ENCODE data around the gene MPP3. TPM values are rescaled to one million over a fixed set of nuclear protein-coding genes. Genes with fewer than 3 reads are reported as not detected.

Gene MPP3
- total and polyA plus RNA-seq, 2 donors (not counting 1 experiment from before 2014, with no cell fraction given) = 0.16 TPM; not detected in 1

DNA sequence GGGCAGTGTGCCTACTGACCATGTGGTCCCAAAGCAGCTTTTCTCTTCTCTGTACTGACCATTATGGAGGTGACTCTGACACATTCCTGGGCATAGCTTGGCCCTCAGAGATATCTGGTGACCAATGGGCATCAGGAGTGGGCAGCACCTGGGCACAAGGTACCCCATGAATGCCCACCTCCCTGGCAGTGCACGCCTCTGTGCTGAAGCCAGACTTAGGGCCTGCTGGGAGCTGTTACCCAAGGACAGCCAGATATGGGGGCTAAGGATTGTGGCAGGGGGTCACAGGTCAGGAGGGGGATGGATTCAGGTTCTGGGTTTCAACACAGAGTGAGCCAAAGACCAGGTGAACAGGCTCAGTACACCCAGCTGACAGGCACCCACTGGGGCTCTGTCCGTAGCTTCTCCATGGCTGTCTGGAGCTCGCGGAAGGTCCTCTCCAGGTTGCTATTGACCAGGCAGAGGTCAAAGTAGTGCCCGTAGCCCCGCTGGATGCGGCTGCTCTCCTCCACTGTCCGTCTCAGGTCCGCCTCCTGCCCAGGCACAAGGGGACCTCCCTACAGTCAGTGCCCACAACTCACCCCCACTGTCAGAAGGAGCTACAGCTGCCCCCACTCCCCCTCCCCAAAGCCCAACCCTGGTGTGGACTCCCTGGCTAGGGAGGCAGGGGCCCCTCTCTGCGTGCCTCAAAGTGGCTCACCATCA, 44.7 kb upstream of the MPP3 start:
- WGBS (ENCODE audit: insufficient coverage) = 96% methylated on average over 9 of the region's 10 CpGs
- peaks cover 31% of the 10 kb centered on the region for H3K27me3 Mint-ChIP-seq
- H4K20me1 ChIP-seq (ENCODE audit: control insufficient read depth, insufficient read depth, low read length, poor library complexity, severe bottlenecking) = no peaks in the 10 kb centered on the region
- peaks cover 0 to 5% (median 0%) of the 10 kb centered on the region in 3 donors for H3K9me3 ChIP-seq (ENCODE audit: control extremely low read depth in 1 of 3, control insufficient read depth in 2 of 3, insufficient read depth in 1 of 3, low read length in 2 of 3)
- ATAC-seq (ENCODE audit: low read depth) (no peak), DNase-seq (no peak)
- TF ChIP-seq, protein P1, sequence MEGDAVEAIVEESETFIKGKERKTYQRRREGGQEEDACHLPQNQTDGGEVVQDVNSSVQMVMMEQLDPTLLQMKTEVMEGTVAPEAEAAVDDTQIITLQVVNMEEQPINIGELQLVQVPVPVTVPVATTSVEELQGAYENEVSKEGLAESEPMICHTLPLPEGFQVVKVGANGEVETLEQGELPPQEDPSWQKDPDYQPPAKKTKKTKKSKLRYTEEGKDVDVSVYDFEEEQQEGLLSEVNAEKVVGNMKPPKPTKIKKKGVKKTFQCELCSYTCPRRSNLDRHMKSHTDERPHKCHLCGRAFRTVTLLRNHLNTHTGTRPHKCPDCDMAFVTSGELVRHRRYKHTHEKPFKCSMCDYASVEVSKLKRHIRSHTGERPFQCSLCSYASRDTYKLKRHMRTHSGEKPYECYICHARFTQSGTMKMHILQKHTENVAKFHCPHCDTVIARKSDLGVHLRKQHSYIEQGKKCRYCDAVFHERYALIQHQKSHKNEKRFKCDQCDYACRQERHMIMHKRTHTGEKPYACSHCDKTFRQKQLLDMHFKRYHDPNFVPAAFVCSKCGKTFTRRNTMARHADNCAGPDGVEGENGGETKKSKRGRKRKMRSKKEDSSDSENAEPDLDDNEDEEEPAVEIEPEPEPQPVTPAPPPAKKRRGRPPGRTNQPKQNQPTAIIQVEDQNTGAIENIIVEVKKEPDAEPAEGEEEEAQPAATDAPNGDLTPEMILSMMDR (IDR thresholded peaks at IDR 0.05) = no peak
- no peak for TF ChIP-seq EZH2 (IDR thresholded peaks at IDR 0.05; ENCODE audit: borderline replicate concordance, insufficient read depth, low read depth, low read length, poor library complexity, severe bottlenecking)
- POLR2A ChIA-PET = no interaction called here
- no peaks in the 10 kb centered on the region for H3K9me3 Mint-ChIP-seq (ENCODE audit: insufficient read depth)
- no peak overlapping the region for H3K27ac ChIP-seq (ENCODE audit: low read length in 2 of 2)
- intact Hi-C loops (cut with micrococcal nuclease) = no loop called here
- H3K4me1 ChIP-seq (ENCODE audit: control insufficient read depth in 2 of 2, insufficient read depth in 2 of 2, low read length in 2 of 2) = peaks cover 0 to 3% of the 10 kb centered on the region in 2 donors
- CTCF ChIA-PET = interaction anchor here (0.9 to 3.2 kb wide), 15 partner anchors 9 to 166 kb away, joined by 3 to 11 read pairs (median 5); partner anchors contain the start of gene PPY
- H3K79me2 ChIP-seq (ENCODE audit: control insufficient read depth, insufficient read depth, low read length) = no peaks in the 10 kb centered on the region
- no peak overlapping the region for H3K27ac Mint-ChIP-seq
- H3K4me2 ChIP-seq (replicated peaks; ENCODE audit: low read depth, low read length, poor library complexity, severe bottlenecking) = no peak overlapping the region
- H3K4me3 ChIP-seq (ENCODE audit: control extremely low read depth in 1 of 5, extremely low read depth in 1 of 5, insufficient read depth in 1 of 5, low read depth in 2 of 5, low read length in 4 of 5) = no peak overlapping the region
- no peak overlapping the region for H3K4me3 Mint-ChIP-seq
- peaks cover 0 to 22% (median 3%) of the 10 kb centered on the region in 4 experiments for H3K27me3 ChIP-seq (replicated peaks in 1 of 4; ENCODE audit: control extremely low read depth in 1 of 4, control insufficient read depth in 3 of 4, insufficient read depth in 4 of 4, low read length in 3 of 4)
- no peak overlapping the region for H2AFZ ChIP-seq (ENCODE audit: insufficient read depth, low read depth, low read length, poor library complexity, severe bottlenecking)
- no peaks in the 10 kb centered on the region for H3K36me3 ChIP-seq (replicated peaks in 1 of 2; ENCODE audit: control extremely low read depth in 1 of 2, control insufficient read depth in 1 of 2, extremely low read depth in 1 of 2, insufficient read depth in 2 of 2, low read length in 1 of 2)
- H3K9ac ChIP-seq (ENCODE audit: low read length) = no peak overlapping the region
- H3K4me1 Mint-ChIP-seq = no peaks in the 10 kb centered on the region

DNA sequence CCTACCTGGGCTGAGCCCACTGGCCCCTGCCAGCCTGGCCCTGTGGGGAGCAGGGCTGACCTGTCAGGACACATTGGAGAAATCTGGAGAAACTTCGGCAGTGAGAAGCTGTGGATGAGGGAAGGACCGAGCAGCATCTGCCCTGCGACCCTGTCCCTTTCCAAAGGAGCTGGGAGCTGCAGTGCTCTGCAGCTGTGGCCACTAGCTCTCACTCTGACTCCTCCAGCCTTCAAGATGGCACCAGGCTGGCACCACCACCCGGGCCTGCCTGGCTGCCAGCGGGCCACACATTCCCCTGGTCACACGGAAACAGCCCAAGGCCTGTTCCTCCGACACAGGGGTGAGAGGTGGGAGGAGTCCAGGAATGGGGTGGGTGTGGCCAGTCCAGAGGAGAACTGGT, 44.1 kb upstream of the MPP3 start:
- POLR2A ChIA-PET = no interaction called here
- Histone ChIP-seq H3K27me3 (replicated peaks in 1 of 4; ENCODE audit: control extremely low read depth in 1 of 4, control insufficient read depth in 3 of 4, insufficient read depth in 4 of 4, low read length in 3 of 4) (peaks cover 0 to 26% (median 3%) of the 10 kb centered on the region in 4 experiments), H3K4me1 (ENCODE audit: control insufficient read depth in 2 of 2, insufficient read depth in 2 of 2, low read length in 2 of 2) (peaks cover 0 to 3% of the 10 kb centered on the region in 2 donors), H3K4me2 (replicated peaks; ENCODE audit: low read depth, low read length, poor library complexity, severe bottlenecking) (no peak overlapping the region), H2AFZ (ENCODE audit: insufficient read depth, low read depth, low read length, poor library complexity, severe bottlenecking) (no peak overlapping the region), H3K27ac (ENCODE audit: low read length in 2 of 2) (no peak overlapping the region), H4K20me1 (ENCODE audit: control insufficient read depth, insufficient read depth, low read length, poor library complexity, severe bottlenecking) (no peaks in the 10 kb centered on the region), H3K4me3 (ENCODE audit: control extremely low read depth in 1 of 5, extremely low read depth in 1 of 5, insufficient read depth in 1 of 5, low read depth in 2 of 5, low read length in 4 of 5) (no peak overlapping the region), H3K36me3 (replicated peaks in 1 of 2; ENCODE audit: control extremely low read depth in 1 of 2, control insufficient read depth in 1 of 2, extremely low read depth in 1 of 2, insufficient read depth in 2 of 2, low read length in 1 of 2) (no peaks in the 10 kb centered on the region), H3K9me3 (ENCODE audit: control extremely low read depth in 1 of 3, control insufficient read depth in 2 of 3, insufficient read depth in 1 of 3, low read length in 2 of 3) (peaks cover 0 to 5% (median 0%) of the 10 kb centered on the region in 3 donors), H3K79me2 (ENCODE audit: control insufficient read depth, insufficient read depth, low read length) (no peaks in the 10 kb centered on the region), H3K9ac (ENCODE audit: low read length) (no peak overlapping the region)
- intact Hi-C loops (cut with micrococcal nuclease) = no loop called here
- Mint-ChIP-seq H3K9me3 (ENCODE audit: insufficient read depth) (no peaks in the 10 kb centered on the region), H3K27me3 (peaks cover 36% of the 10 kb centered on the region), H3K4me1 (no peaks in the 10 kb centered on the region), H3K27ac (no peak overlapping the region), H3K4me3 (no peak overlapping the region)
- no peak for DNase-seq
- 95% methylated on average over 7 of the region's 7 CpGs for WGBS (ENCODE audit: insufficient coverage)
- CTCF ChIA-PET = interaction anchor here (1.2 to 3.2 kb wide), 4 partner anchors 9 to 166 kb away, joined by 3 to 11 read pairs (median 10); no protein-coding TSS in a partner anchor
- ATAC-seq (ENCODE audit: low read depth) = no peak
- TF ChIP-seq, protein P1 (IDR thresholded peaks at IDR 0.05) = no peak
- no peak for TF ChIP-seq EZH2 (IDR thresholded peaks at IDR 0.05; ENCODE audit: borderline replicate concordance, insufficient read depth, low read depth, low read length, poor library complexity, severe bottlenecking)
